Measurements from ENCODE around the gene RNU6-7. TPM values are rescaled to one million over a fixed set of nuclear protein-coding genes. Genes with fewer than 3 reads are reported as not detected.

RNU6-7 gene
- total RNA-seq, result not detected

DNA sequence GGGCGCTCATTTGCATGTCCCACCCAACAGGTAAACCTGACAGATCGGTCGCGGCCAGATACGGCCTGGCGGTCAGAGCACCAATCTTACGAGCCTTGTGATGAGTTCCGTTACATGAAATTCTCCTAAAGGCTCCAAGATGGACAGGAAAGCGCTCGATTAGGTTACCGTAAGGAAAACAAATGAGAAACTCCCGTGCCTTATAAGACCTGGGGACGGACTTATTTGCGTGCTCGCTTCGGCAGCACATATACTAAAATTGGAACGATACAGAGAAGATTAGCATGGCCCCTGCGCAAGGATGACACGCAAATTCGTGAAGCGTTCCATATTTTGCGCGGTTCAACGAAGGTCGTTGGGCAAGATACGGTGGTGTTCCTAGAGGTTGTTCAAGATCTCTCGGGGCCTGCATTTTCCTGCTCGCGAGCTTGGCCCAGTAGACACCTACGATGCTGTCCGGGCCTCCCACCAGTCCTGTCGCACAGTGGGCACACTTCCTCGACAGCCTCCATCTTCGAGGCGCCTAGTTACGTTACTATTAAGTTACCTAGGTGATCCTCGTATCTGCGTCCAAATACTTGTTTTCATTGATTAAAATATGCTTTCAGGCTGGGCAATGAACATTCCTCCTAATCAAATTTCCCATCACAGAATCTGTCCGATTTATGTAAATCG lies at the start of gene RNU6-7:
TSS of gene RNU6-7 (plus strand) at position 230 of the 675 bp plus-strand sequence.
- DNase-seq, result peak; percentile 74

DNA sequence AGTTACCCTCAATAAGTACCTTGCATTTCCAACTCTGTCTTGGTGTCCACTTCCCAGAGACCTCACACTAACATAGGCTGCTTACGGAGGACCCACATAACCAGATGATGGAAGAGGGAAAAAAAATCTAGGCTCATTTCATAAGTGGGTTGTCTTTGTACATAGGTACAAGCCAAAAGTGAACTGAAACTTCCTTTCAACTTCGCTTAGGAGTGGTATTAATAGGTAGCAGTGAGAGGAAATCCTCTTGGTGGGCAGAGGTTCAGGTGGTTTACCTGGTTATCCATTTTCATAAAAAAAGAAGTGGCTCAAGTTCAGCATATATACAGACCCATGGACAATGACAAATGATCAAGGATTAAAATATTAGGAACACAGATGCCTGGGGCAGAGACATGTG lies 35.8 kb upstream of the RNU6-7 start:
- DNase-seq, result no peak

DNA sequence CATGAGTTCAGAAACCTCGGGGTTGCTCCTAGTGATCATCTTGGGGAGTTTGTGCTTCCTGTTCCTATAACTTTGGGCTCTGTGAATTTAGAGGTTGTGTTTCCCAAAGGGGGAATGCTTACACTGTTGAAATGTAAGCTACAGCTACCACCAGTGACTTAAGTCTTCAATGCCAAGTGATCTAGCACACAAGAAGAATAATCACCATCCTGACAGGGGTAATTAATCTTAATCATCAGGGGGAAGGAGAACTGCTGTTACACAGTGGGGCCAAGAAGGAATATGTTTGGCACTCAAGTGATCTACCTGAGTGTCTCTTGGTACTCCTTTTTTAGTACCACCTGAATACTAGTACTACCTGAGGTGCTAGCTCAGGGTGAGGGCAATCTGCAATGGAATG lies 34.9 kb upstream of the RNU6-7 start:
- DNase-seq, result no peak

DNA sequence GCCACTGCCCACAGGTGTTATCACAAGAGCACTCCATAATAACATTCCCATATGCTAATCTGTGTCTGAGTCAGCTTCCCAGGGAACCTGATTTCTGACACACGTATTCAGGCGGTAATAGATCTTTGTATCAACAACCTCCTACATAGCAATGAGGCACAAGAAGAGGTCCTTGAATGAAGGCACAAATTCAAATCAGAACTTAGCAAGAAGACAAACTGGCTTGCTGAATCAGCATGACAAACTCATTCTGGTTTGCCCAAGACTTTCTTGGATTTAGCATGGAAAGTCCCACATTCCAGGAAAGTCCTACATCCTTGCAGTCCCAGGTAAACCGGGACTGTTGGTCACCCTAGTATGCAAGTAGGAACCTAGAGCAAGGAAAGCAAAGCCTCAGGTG lies 33.9 kb upstream of the RNU6-7 start:
- no peak for DNase-seq

DNA sequence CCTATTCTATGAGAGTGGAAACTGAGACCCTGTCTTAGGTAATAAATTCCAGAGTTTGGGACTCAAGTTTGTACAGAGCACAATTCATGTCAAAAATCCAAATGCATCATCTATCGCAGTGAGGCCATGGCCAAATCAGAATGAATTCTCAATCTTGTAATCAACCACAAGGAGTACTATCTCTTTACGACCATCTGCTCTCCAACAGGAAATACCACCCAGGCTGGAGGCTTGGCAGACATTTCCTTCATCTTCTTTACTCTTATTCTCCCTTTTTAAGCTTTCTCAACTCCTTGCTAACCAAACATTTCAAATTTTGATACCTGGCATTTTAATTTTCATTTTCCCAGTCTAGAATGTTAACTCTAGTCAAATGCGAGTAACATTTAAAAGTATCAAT lies 32.7 kb upstream of the RNU6-7 start:
- DNase-seq, result no peak

DNA sequence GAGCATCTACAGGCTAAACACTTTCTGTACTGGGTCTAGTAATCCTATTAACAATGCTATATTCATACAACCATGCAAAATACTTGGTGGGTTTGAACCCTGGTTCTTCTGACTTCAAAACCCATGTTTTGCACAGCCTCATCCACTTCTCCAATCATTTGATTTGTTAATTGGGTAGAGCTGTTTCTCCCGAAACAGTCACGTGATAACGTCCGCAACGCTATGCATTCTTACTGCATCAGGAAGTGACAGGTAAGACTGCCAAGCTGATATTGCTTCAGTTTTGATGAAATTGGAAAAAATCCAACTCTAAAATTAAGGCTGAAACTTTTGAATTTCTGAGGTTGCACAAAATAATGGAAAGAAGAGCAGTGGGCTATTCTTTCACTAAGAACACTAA lies 30.4 kb upstream of the RNU6-7 start:
- no peak for DNase-seq

DNA sequence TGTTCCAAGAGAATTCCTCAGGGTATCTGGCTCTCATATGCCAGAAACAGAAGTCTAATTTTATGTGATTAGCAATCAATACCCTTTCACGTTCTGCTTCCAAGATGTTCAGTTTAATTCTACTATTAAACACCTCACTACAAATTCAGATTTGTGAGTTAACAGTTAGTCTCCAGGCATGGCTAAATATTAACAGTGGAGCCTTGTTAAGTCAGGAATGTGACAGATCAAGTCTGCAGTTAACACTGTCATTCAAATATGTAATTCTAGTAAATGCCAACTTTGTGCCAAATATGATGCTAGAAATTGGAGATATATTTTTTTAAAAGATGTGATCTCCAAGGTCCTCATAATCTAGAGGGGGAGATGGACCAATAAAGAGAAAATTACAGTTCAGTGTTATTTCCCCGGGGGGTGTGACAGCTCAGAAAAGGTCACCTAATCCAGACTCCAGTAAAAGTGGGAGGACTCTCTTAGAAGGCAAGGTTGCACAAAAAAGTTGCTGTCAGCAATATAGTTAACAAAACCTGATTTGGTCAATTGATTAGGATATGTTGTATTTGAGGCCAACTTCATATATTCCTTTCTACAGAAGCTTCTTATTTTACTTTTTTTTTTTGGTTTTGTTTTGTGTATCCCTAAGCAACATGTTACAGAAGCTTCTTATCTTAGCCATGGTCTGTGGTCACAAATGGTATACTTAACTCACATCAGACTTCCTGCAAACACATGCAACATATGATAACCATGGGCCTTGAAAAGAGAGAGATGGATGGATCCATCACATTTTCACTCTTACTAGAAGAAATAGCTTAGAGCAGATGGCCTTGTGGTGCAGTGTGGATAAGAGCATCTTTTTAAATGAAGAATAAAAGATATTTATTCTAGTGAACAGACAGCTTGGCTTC lies 18.4 kb upstream of the RNU6-7 start:
- DNase-seq, result no peak

DNA sequence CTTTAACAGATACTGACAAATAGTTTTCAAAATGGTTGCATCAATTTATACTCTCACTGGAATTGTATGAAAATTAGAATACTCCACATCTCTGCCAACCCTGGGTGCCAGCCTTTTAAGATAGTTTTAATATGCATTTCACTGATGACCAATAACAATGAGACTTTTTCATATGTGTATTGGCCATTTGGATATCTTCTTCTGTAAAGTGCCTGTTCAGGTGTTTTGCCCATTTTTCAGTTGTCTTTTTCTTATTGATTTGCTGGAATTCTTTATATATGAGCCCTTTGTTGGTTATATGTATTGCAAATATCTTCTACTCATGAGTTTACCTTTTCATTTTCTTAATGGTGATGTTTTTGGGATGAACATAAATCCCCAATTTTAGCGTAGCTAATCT lies 16.7 kb upstream of the RNU6-7 start:
- no peak for DNase-seq

DNA sequence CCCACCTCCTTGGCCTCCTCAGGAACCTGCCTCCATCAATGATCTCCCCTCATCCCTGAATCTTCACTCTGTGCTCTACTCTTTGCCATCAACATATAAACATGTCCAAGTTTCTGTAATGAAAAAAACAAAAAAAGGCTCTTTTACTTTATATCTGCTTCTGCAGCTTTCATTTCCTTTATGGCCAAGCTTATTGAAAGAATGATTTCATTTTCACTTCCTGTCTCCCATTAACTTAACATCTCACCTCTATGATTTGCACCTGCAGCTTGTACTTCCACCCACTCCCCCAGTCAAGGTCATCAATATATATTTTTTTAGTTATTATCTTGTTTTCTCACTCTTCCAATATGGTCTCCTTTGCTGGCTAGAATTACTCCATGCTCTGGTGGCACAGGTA lies 15.6 kb upstream of the RNU6-7 start:
- DNase-seq, result no peak

DNA sequence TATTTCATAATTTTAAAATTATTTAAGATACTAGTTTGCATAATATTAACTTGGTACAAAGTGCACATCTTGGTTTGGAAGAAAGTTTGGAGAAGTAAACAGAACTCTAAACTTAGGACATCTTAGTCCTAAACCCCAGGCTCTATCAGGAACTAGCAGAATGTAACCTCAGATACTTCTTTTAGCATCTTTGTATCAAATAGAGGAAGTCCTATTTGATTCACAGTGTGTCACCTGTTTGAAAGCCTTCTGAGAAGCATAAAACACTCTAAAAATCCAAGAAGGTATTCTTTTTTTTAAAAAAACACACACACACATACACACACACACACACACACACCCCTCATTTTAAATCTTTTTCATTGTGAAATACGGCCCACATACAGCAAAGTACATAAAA lies 12.0 kb upstream of the RNU6-7 start:
- DNase-seq, result no peak

DNA sequence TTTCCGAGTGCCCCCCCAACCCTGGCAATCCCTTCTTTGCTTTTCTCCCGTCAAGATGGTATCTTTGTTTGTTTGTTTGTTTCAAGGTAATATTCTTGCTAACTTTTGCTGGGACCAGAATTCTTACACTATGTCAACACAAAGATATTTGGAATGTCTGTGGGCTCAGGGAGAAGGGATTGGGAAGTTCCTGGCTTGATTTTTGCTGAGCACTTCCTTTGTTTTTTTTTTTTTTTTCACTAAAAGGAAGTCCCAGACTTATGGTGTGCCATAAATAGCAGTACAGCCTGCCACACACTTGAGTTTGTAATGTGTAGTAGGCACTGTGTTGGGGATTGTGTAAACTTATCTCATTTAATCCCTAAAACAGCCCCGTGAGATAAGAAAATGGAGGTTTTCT lies 11.2 kb upstream of the RNU6-7 start:
- DNase-seq, result no peak

DNA sequence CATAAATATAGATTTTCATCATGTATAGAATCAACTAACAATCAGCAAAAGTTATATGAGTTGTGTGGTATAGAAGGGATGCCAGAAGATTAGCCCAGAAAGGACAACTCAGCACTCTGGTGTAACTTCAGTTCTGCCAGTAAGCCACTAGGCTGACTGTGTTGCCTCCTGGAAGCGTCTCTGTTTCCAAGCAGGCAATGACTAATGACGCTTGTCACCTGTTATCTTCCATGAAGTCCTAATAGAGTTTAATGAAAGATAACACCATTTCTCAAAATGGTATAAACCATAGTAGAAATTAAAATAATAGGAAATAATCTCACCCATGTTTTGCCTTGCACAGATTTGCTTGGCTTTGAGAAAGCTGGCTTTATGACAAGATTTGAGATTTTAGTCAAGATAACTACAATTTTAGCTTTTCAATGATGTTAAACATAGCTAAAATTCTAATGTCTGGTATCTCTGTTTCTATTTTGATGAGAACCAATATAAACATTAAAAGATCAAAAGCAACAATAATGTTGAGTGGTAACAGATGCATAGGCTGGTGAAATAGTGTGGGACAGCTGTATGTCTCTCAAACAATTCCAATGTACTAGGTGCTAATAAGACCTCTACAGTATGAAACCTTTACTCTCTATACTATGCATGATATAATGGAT lies 9.0 kb upstream of the RNU6-7 start:
- peak; percentile 10 for DNase-seq

DNA sequence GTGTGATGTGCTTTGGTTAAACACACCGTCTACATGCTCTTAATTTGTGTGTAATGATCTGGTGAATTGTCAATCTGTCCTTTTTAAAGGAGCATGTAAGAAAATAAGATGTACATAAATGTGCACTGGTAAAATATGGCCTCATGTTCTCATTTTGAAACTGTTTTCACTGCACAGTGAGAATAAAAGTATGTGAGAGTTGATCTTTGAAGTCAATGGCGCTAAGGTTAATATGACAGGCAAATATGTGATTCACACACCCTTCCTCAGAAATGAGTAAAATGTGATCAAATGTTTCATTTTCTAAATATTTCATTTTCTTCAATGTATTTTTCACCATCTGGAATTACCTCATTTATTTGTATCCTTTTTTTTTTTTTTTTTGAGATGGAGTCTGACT lies 8.3 kb upstream of the RNU6-7 start:
- no peak for DNase-seq

DNA sequence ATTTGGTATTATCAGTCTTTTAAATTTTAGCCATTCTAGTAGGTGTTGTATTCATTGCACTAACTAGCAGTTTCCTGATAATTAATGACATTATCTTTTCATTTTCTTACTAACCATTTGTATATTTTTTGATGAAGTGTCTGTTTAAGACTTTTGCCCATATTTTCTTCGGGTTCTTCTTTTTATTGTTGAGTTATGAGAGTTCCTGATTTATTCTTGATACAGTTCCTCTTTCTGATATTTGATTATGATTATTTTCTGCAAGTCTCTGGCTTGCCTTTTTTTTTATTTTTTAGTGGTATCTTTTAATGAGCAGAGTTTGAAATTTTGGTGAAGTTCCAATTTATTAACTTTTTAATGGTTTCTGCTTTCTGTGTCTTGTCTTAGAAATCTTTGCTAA lies 6.2 kb upstream of the RNU6-7 start:
- DNase-seq, result no peak

DNA sequence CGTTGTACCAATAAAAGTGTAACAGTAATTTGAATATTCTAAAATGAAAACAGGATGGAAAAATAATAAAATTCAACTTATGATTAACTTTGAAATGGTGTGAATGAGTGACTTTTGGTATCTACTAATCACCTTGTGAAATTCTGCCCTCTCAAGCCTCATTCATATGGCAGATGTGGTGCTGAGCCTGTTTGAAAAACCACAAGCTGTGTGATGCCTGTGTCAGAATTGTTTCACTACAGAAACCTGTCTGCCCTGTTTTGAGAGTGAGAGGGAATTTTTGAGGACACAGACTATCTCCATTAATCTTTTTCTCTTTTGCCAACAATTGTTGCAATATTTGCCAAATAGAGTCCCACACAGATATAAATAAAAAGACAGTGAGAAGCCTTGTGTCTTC lies 3.9 kb upstream of the RNU6-7 start:
- no peak for DNase-seq

DNA sequence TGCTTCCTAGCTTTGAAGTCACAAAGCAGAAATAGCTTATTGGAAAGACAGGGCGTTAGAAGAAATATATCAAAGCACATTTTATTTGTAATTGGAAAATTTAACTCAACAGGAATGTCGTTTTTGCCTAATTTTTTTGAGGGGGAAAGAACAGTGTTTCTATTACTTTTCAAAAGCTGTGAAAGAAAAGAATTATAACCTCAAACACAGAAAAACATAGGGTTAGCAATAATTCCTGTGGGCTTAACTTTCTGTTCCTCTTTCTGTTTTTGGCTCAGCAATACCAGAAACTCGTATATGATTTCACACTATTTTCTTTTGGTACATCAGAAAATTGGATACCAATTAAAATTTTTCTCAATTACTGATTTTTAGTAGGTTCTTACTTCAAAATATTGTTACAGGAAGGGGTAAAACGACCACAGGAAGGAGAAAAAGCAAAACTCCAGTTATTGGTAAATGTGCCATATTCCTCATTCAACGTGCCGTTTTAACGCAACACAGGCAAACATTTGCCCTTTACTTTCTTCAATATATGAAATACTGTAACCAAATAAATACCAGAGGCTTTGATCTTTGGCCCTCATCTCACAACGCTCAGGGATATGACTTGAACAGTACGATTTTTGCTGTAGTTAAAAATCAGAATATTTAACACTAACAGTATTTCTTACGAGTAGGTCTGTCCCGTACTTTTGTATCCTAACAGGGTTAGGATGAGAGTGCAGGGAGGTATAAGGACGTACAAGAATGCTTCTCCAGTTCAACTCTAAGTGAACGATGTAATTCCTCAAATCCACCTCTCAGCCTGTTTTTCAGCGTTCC lies 1.3 kb upstream of the RNU6-7 start:
- DNase-seq, result no peak

DNA sequence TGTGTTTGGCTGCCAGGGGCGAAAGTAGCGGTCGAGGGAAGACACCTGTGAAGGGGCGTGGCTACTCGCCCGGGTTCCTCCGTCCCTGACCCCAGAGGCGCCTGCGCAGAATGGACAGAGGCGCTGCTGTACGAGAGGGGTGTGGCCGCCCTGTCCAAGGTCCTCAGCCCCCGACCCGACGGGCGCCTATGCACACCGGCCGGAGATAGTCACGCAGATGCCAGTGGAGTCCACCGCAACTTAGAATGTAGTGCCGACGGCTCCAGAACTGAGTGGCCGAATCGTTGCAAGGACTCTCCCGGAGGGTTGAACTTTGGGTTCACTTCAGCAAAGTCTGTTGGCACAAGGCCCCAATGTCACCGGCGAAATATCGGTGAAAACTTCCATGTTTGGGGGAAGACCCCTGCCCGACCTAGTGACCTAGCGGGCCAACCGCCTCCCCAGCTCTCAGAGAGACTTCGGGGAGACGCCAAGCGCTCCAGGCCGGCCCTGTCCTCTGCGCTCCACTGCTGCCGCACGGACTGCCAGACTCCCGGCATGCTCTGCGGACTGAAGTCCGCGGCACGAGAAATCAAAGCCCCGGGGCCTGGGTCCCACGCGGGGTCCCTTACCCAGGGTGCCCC lies 541 bp upstream of the RNU6-7 start:
- DNase-seq, result peak; percentile 94

DNA sequence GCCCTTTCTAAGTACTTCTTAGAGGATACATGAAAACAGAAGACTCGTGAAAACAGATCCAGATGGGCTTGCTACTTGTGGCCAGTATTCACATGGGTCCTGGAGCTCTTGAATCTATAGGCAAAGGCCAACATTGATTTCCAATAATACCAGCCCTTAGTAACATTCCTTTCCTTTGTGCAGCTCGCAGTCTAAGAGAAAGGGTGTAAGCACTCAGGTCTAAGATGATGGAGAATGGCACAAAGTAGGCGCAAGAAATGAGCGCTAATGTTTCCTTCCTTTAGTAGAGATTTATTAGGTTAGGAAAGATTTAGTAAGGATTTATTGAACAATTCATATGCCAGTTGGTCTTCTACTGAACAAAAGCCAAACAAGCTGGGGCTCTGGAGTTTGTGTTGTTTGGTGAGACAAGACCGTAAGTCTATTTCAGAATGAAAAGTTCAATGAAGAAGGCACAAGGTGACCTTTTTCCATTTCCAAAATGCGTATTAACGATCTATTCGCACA lies 699 bp downstream of the RNU6-7 start:
- no peak for DNase-seq

DNA sequence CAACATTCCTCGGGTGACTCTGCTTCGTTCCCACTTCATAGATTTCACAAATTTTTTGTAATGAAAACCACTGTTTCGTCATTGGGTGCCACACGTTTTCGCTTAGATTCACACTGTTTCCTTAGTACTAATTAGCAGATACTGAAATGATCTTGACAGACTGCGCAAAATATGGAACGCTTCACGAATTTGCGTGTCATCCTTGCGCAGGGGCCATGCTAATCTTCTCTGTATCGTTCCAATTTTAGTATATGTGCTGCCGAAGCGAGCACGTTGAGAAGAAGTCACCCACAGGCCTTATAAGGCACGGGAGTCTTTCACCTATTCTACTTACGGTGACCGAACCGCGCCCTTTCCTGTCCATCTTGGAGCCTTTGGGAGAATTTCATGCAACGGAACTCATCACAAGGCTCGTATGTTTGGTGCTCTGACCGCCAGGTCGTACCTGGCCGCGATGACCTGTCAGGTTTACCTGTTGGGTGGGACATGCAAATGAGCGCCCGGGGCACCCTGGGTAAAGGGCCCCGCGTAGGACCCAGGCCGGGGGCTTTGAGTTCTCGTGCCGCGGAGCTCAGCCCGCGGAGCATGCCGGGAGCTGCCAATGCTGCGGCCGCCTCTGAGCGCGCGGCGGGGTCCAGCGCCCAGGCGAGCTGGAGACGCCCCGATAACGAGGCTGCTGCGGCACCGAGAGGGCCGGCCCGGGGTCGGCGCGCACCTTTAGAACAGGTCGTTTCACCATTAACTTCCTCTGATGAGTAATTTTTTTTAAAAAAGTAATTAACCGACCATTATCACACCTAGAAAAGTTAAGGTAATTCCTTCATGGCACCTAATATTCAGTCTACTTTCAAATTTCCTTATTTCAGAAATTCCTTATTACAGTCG lies 1.4 kb downstream of the RNU6-7 start, which contains the start of gene RNU6-8:
TSS of gene RNU6-8 (minus strand) at position 272 of the 885 bp plus-strand sequence.
- peak; percentile 97 for DNase-seq

DNA sequence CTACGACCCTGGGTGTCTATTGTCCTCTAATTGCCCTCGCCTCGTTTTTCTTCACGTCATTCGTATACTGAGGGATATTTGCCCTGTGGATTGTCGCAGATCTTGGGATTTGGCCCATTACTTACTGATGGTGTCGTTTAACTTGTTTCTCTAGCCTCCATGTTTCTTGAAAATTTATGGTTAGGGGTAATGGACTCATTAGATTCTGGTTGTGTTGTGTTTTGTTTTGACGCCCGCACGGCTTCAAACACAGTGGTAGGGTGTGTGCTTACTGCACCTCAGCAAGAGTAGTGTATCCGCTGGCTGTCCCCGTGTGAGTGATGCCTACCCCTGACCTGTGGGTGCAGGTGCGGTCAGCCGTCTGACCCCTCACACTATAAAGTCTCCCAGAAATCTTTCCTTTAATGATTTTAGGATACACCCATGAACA lies 2.1 kb downstream of the RNU6-7 start:
- peak; percentile 61 for DNase-seq

Data from tongue (tissue), 2 donors.